GM15510 (cell line): ENCODE measurements around the gene MARS2.

Experiments
- POLR2A ChIP-seq: IDR thresholded peaks from 3 replicates; pipeline ENCODE4 v1.6.1; 2011; ENCODE audit warnings: borderline replicate concordance; ENCODE audit not compliant: insufficient read length; ENCODE audit errors: extremely low read depth

Gene MARS2

GRCh38 chr2:197704434-197705120, 592 bp upstream of the MARS2 start:
- TF ChIP-seq POLR2A, result no peak

- TF ChIP-seq POLR2A, result no peak
These were observed 1.0 kb downstream of the MARS2 start for GRCh38 chr2:197705912-197706838.

GRCh38 chr2:197706839-197707207, 1.7 kb downstream of the MARS2 start:
- no peak for TF ChIP-seq POLR2A

GRCh38 chr2:197707316-197708213, 2.4 kb downstream of the MARS2 start:
- no peak for TF ChIP-seq POLR2A

- TF ChIP-seq POLR2A, result no peak
These were observed 3.2 kb downstream of the MARS2 start for GRCh38 chr2:197708331-197708730.

- no peak for TF ChIP-seq POLR2A
These were observed 5.4 kb downstream of the MARS2 start for GRCh38 chr2:197710424-197711042.

- TF ChIP-seq POLR2A, result no peak
These were observed 6.4 kb downstream of the MARS2 start for GRCh38 chr2:197711578-197711977.

- no peak for TF ChIP-seq POLR2A
These were observed 8.1 kb downstream of the MARS2 start for GRCh38 chr2:197713271-197713670.

GRCh38 chr2:197717863-197718262, 12.7 kb downstream of the MARS2 start:
- TF ChIP-seq POLR2A, result no peak

- TF ChIP-seq POLR2A, result no peak
These were observed 21.8 kb downstream of the MARS2 start for GRCh38 chr2:197727011-197727410.

GRCh38 chr2:197740200-197740599, 35.0 kb downstream of the MARS2 start:
- no peak for TF ChIP-seq POLR2A
